Immature natural killer cell (primary cell): ENCODE results near the gene RFC5. TPM values are rescaled to one million over a fixed set of nuclear protein-coding genes. Genes with fewer than 3 reads are reported as not detected.

Experiments
- DNase-seq, 3 donors: peaks; one replicate each; pipeline ENCODE4 v3.0.0; 2022; ENCODE audit warnings: mixed read lengths in 1 of 3
- H3K27ac Mint-ChIP-seq, 6 donors: one replicate each; pipeline ENCODE4 v1.8.0; 2020; ENCODE audit warnings: mixed read lengths in 6 of 6, mild to moderate bottlenecking in 5 of 6, inconsistent platforms in 4 of 6, moderate library complexity in 3 of 6
- H3K27me3 Mint-ChIP-seq, 3 donors: one replicate each; pipeline ENCODE4 v1.8.0; 2020 to 2021; ENCODE audit warnings: low read depth in 3 of 3, mild to moderate bottlenecking in 3 of 3, mixed read lengths in 3 of 3, moderate library complexity in 3 of 3, inconsistent platforms in 1 of 3
- H3K36me3 Mint-ChIP-seq, 3 donors: one replicate each; pipeline ENCODE4 v1.8.0; 2020; ENCODE audit warnings: mixed read lengths in 3 of 3, inconsistent platforms in 2 of 3, mild to moderate bottlenecking in 2 of 3
- H3K4me1 Mint-ChIP-seq, 2 donors: one replicate each; pipeline ENCODE4 v1.8.0; 2020; ENCODE audit warnings: inconsistent platforms in 2 of 2, mild to moderate bottlenecking in 2 of 2, mixed read lengths in 2 of 2, moderate library complexity in 1 of 2
- H3K4me3 Mint-ChIP-seq, 5 donors: one replicate each; pipeline ENCODE4 v1.8.0; 2020; ENCODE audit warnings: mild to moderate bottlenecking in 5 of 5, mixed read lengths in 5 of 5, inconsistent platforms in 3 of 5, moderate library complexity in 3 of 5
- H3K9me3 Mint-ChIP-seq, 6 donors: one replicate each; pipeline ENCODE4 v1.8.0; 2020; ENCODE audit warnings: mild to moderate bottlenecking in 6 of 6, mixed read lengths in 6 of 6, inconsistent platforms in 4 of 6, moderate library complexity in 3 of 6
- polyA plus RNA-seq, 3 donors: library from polyadenylated mRNA; unstranded; fragments of 300-500 nt; fragmentation: Illumina TruSeq; gene quantifications; one replicate each; pipeline ENCODE4 v1.2.3, GENCODE V29; 2021

RFC5 gene, protein sequence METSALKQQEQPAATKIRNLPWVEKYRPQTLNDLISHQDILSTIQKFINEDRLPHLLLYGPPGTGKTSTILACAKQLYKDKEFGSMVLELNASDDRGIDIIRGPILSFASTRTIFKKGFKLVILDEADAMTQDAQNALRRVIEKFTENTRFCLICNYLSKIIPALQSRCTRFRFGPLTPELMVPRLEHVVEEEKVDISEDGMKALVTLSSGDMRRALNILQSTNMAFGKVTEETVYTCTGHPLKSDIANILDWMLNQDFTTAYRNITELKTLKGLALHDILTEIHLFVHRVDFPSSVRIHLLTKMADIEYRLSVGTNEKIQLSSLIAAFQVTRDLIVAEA
- 10 to 100 TPM; 14.3 to 25.5 (median 16.9) TPM for polyA plus RNA-seq

GRCh38 chr12:118016424-118017264 is at the start of gene RFC5:
Gene RFC5, plus strand, starts transcription at chr12:118016703. Its CDS starts 125 bp downstream, at chr12:118016828.
- Mint-ChIP-seq H3K36me3 (peaks cover 4 to 10% (median 7%) of the 10 kb centered on the region in 3 donors), H3K4me3 (peak within 1 kb of the TSS; percentile 82 to 93 (median 88)), H3K27me3 (peaks cover 4 to 8% (median 7%) of the 10 kb centered on the region in 3 donors), H3K9me3 (no peaks in the 10 kb centered on the region), H3K27ac (peak within 1 kb of the TSS; percentile 47 to 94 (median 84)), H3K4me1 (peaks cover 19 to 23% of the 10 kb centered on the region in 2 donors)
- peak; percentile 96 to 97 (median 97) for DNase-seq

DNA sequence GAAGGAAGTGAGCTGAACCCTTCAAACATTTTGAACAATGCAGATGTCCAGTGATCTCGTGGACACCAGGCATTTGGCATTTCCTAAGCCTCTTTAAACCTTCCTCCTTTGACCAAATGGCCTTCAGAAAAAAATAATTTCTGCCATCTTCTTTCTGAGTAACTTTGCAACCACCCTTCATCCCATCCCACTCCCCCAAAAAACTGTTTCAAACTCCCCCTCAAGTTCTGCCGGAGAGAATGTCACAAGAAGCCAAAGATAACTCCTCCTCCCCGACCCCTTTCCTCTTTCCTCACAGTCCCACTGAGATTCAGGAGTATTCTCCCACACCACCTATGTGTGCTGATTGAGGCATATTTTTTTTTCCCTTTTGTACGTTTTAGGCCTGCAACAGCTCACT is 49.5 kb upstream of the RFC5 start:
- Mint-ChIP-seq H3K27me3 (peaks cover 13 to 20% (median 14%) of the 10 kb centered on the region in 3 donors), H3K9me3 (peaks cover 0 to 10% (median 5%) of the 10 kb centered on the region in 6 donors), H3K27ac (no peak overlapping the region), H3K4me3 (no peak overlapping the region), H3K4me1 (peaks cover 3 to 5% of the 10 kb centered on the region in 2 donors), H3K36me3 (no peaks in the 10 kb centered on the region)
- no peak for DNase-seq

DNA sequence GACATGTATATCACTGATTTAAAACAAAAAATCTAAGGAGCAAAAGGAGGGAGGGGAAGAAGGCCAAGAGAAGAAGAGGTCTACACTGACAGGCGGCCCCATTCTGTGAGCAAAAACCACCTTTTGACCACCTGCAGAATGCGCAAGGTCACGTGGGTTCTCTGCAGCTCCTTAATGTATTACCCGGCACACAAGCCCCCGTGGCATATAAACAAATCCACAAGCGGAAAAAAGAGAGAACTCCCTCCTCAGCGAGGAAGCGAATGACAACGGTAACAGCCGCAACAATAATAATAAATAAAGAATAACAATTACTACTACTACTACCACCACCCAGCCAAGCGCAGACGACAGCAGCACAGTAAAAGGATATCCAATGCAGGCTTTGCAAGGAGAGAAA is 49.0 kb upstream of the RFC5 start:
- H3K9me3 Mint-ChIP-seq: peaks cover 0 to 12% (median 5%) of the 10 kb centered on the region in 6 donors
- H3K27me3 Mint-ChIP-seq: peaks cover 13 to 20% (median 14%) of the 10 kb centered on the region in 3 donors
- no peak overlapping the region for H3K4me3 Mint-ChIP-seq
- no peak for DNase-seq
- no peak overlapping the region for H3K27ac Mint-ChIP-seq
- no peaks in the 10 kb centered on the region for H3K36me3 Mint-ChIP-seq
- peaks cover 3 to 5% of the 10 kb centered on the region in 2 donors for H3K4me1 Mint-ChIP-seq

DNA sequence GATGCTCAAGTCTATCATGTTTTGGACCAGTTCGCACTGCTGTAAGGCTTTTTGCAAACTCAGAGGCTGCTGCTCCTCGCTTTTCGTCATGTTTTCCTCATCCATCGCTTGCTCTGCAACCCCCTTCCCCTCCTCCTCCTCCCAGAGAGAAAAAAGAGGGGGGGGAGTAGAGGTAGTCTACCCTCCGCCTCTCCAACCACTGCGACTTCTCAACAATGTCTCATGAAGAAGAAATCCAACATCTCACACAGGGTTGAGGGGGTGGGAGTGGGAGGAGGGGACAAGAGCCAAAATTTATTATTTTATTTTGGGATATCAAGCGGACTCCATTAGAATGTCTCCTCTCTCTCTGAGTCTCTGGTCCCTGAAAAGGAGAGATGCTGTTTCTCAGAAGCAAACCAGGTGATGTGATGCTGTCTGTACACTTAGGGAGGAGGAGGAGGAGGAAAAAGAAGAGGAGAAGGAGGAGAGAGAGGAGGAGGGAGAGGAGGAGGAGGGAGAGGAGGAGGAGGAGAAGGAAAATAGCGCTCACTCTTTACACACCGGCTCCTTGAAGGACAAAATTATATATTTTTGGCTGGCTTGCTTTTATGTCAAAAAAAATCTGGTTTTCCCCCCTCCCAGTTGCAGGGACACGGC is 48.2 kb upstream of the RFC5 start:
- Mint-ChIP-seq H3K27me3 (peaks cover 13 to 24% (median 14%) of the 10 kb centered on the region in 3 donors), H3K4me1 (peaks cover 3 to 5% of the 10 kb centered on the region in 2 donors), H3K36me3 (no peaks in the 10 kb centered on the region), H3K27ac (no peak overlapping the region), H3K4me3 (no peak overlapping the region), H3K9me3 (peaks cover 0 to 12% (median 5%) of the 10 kb centered on the region in 6 donors)
- DNase-seq: no peak

GRCh38 chr12:117968826-117969659 is 47.5 kb upstream of the RFC5 start, which contains the start of gene KSR2:
Gene KSR2, minus strand, starts transcription at chr12:117968990. Its CDS starts 735 bp downstream, at chr12:117968255.
- Mint-ChIP-seq H3K36me3 (no peaks in the 10 kb centered on the region), H3K4me1 (peaks cover 3 to 5% of the 10 kb centered on the region in 2 donors), H3K27me3 (peaks cover 13 to 24% (median 14%) of the 10 kb centered on the region in 3 donors), H3K4me3 (peak within 1 kb of the TSS; percentile 54 to 75 (median 68)), H3K9me3 (peaks cover 0 to 12% (median 5%) of the 10 kb centered on the region in 6 donors), H3K27ac (no peak within 1 kb of the TSS)
- DNase-seq: no peak

DNA sequence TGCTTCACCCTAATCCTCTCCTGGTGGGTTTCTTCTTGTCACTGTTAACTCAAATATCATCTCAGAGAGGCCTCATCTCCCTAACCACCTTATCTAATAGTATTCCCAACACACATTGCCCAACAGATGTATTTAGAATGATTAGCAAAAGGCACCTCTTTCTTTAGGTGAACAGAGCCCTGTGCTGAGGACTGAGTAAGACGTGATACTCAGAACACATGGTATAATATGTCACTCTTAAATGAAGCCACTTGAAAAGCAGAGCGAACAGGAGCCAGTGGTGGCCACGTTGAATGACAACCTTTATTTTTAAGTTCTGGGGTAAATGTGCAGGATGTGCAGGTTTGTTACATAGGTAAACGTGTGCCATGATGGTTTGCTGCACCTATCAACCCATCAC is 46.2 kb upstream of the RFC5 start:
- Mint-ChIP-seq H3K27ac (no peak overlapping the region), H3K36me3 (no peaks in the 10 kb centered on the region), H3K9me3 (peaks cover 0 to 12% (median 5%) of the 10 kb centered on the region in 6 donors), H3K27me3 (peaks cover 14 to 26% (median 15%) of the 10 kb centered on the region in 3 donors), H3K4me3 (no peak overlapping the region), H3K4me1 (peaks cover 3 to 5% of the 10 kb centered on the region in 2 donors)
- DNase-seq: no peak

DNA sequence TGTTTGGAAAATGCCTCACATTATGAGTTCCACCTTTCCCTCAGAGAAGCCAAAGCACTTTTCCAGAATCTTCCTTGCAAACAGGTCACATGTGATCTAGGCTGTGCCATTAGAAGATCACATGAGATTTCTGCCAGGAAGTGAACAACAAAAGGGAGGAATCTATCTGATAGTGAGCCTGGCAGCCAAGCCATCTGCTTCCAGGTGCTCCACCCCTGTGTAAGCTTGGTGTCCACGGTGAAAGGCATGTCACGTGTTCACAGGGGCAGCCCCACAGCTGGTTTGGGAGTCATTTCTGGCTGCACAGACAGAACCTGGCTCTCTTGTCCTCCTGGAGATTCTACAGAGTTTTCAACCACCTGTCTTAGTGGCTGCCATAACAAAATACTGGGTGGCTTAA is 44.2 kb upstream of the RFC5 start:
- Mint-ChIP-seq H3K9me3 (peaks cover 0 to 12% (median 5%) of the 10 kb centered on the region in 6 donors), H3K27me3 (peaks cover 6 to 21% (median 12%) of the 10 kb centered on the region in 3 donors), H3K4me3 (no peak overlapping the region), H3K4me1 (peaks cover 3 to 5% of the 10 kb centered on the region in 2 donors), H3K36me3 (no peaks in the 10 kb centered on the region), H3K27ac (no peak overlapping the region)
- no peak for DNase-seq

- H3K4me3 Mint-ChIP-seq: no peak overlapping the region
- H3K9me3 Mint-ChIP-seq: peaks cover 0 to 12% (median 6%) of the 10 kb centered on the region in 6 donors
- no peak overlapping the region for H3K27ac Mint-ChIP-seq
- no peaks in the 10 kb centered on the region for H3K4me1 Mint-ChIP-seq
- DNase-seq: no peak
- H3K36me3 Mint-ChIP-seq: no peaks in the 10 kb centered on the region
- peaks cover 3 to 11% (median 6%) of the 10 kb centered on the region in 3 donors for H3K27me3 Mint-ChIP-seq
Observed at GRCh38 chr12:117975006-117975405, 41.5 kb upstream of the RFC5 start.

- Mint-ChIP-seq H3K4me1 (no peaks in the 10 kb centered on the region), H3K9me3 (peaks cover 0 to 3% (median 0%) of the 10 kb centered on the region in 6 donors), H3K4me3 (no peak overlapping the region), H3K36me3 (no peaks in the 10 kb centered on the region), H3K27me3 (peaks cover 2 to 10% (median 4%) of the 10 kb centered on the region in 3 donors), H3K27ac (no peak overlapping the region)
- DNase-seq: no peak
Observed at GRCh38 chr12:117977373-117977772, 39.1 kb upstream of the RFC5 start.

GRCh38 chr12:117980616-117981015 is 35.9 kb upstream of the RFC5 start:
- no peak overlapping the region for H3K27ac Mint-ChIP-seq

DNA sequence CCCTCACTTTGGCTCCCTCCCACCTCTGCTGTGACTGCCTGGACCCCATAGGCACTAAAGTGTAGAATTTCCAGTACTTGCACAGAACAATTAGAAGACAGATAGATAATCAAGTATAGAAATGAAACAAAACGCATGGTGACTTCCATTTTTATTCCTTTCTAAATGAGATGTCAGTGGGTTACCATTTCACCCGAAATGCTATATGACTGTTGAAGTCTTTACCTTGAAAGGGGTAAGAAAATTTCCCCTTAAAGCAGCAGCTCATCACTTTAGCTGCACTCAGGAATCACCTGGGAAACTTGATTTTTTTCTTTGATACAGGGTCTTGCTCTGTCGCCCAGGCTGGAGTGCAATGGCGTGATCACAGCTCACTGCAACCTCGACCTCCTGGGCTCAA is 35.2 kb upstream of the RFC5 start:
- no peak overlapping the region for H3K27ac Mint-ChIP-seq
- H3K4me1 Mint-ChIP-seq: no peaks in the 10 kb centered on the region
- no peak overlapping the region for H3K4me3 Mint-ChIP-seq
- peaks cover 2% of the 10 kb centered on the region in 3 donors for H3K27me3 Mint-ChIP-seq
- peaks cover 0 to 2% (median 0%) of the 10 kb centered on the region in 6 donors for H3K9me3 Mint-ChIP-seq
- H3K36me3 Mint-ChIP-seq: no peaks in the 10 kb centered on the region
- no peak for DNase-seq

More at GRCh38 chr12:117980616-117981015, 35.9 kb upstream of the RFC5 start:
- H3K4me1 Mint-ChIP-seq: no peaks in the 10 kb centered on the region
- no peak overlapping the region for H3K4me3 Mint-ChIP-seq
- H3K27me3 Mint-ChIP-seq: peaks cover 2 to 3% (median 2%) of the 10 kb centered on the region in 3 donors
- no peak for DNase-seq
- peaks cover 0 to 2% (median 0%) of the 10 kb centered on the region in 6 donors for H3K9me3 Mint-ChIP-seq
- H3K36me3 Mint-ChIP-seq: no peaks in the 10 kb centered on the region

DNA sequence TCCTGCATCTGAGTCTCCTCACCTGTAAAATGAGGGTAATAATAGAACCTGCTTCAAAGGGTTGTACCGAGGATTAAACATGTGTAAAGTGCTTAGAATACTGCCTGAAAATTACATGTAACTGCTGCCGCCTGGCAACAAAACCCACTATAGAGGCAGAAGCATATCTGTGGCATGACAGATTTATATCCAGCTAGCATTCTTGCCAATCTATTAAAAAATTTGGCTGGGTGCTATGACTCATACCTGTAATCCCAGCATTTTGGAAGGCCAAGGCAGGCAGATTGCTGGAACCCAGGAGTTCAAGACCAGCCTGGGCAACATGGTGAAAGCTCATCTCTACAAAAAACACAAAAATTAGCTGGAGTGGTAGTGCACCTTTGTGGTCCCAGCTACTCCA is 31.3 kb upstream of the RFC5 start:
- Mint-ChIP-seq H3K36me3 (peaks cover 0 to 4% (median 0%) of the 10 kb centered on the region in 3 donors), H3K27ac (no peak overlapping the region), H3K4me3 (no peak overlapping the region), H3K9me3 (peaks cover 0 to 5% (median 0%) of the 10 kb centered on the region in 6 donors), H3K4me1 (no peaks in the 10 kb centered on the region), H3K27me3 (peaks cover 0 to 5% (median 3%) of the 10 kb centered on the region in 3 donors)
- no peak for DNase-seq
